Omental fat pad (tissue), 4 donors: ENCODE data around the gene CNGA4. TPM values are rescaled to one million over a fixed set of nuclear protein-coding genes. Genes with fewer than 3 reads are reported as not detected.

Experiments used
- ATAC-seq: fragments of 150-250 bp; one replicate; pipeline ENCODE4 v1.9.1; 2016; ENCODE audit warnings: mild to moderate bottlenecking, moderate library complexity; ENCODE audit not compliant: low FRiP score
- DNase-seq: peaks from one replicate; pipeline ENCODE4 v3.0.0-alpha.2; 2019; ENCODE audit warnings: low spot score
- CTCF ChIP-seq, 3 donors: fragments of 450-650 bp; IDR thresholded peaks; one replicate each; pipeline ENCODE4 v1.5.1; 2016 to 2017; ENCODE audit warnings: antibody characterized with exemption in 3 of 3, mild to moderate bottlenecking in 3 of 3, moderate library complexity in 2 of 3
- total RNA-seq, 4 donors: library from RNA; depleted of rRNA; stranded (reverse); fragments of >200 nt; gene quantifications; one replicate each; pipeline ENCODE4 v1.1.0, GENCODE V29; 2016

CNGA4 gene
- under 1 TPM in 1 of 4 donors, not detected in 3; 0.28 TPM for total RNA-seq

GRCh38 chr11:6238902-6239301 is at the start of gene CNGA4:
TSS of gene CNGA4 (plus strand) at chr11:6239089. CDS start at chr11:6239207, 118 bp downstream.
- DNase-seq: no peak
- no peak for TF ChIP-seq CTCF (IDR thresholded peaks at IDR 0.05)
- ATAC-seq: no peak

GRCh38 chr11:6191742-6192141 is 47.1 kb upstream of the CNGA4 start:
- TF ChIP-seq CTCF (IDR thresholded peaks at IDR 0.05): no peak
- ATAC-seq (no peak), DNase-seq (no peak)

GRCh38 chr11:6194065-6194581 is 44.8 kb upstream of the CNGA4 start:
- ATAC-seq: no peak
- no peak for TF ChIP-seq CTCF (IDR thresholded peaks at IDR 0.05)
- DNase-seq: no peak

DNA sequence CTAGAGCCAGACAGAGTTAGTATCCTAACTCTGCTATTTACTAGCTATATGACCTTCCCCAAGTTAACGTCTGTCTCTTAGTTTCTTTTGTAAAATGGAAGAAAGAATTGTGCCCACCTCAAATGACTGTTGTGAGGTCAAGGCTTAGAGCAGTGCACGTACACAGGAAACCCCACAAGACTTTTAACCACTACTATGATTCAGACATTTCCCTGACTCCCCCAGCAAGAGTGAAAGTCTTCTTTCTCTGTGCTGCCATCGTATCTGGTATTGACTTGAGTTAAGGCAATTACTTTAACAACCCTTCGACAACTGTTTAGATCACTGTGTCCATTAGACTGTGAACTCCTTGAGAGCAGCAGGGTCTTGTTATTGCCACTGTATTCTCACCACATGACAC is 42.5 kb upstream of the CNGA4 start:
- DNase-seq: no peak
- ATAC-seq: no peak
- no peak for TF ChIP-seq CTCF (IDR thresholded peaks at IDR 0.05)

GRCh38 chr11:6197466-6198200 is 41.3 kb upstream of the CNGA4 start:
- no peak for ATAC-seq
- DNase-seq: no peak
- TF ChIP-seq CTCF (IDR thresholded peaks at IDR 0.05): no peak

DNA sequence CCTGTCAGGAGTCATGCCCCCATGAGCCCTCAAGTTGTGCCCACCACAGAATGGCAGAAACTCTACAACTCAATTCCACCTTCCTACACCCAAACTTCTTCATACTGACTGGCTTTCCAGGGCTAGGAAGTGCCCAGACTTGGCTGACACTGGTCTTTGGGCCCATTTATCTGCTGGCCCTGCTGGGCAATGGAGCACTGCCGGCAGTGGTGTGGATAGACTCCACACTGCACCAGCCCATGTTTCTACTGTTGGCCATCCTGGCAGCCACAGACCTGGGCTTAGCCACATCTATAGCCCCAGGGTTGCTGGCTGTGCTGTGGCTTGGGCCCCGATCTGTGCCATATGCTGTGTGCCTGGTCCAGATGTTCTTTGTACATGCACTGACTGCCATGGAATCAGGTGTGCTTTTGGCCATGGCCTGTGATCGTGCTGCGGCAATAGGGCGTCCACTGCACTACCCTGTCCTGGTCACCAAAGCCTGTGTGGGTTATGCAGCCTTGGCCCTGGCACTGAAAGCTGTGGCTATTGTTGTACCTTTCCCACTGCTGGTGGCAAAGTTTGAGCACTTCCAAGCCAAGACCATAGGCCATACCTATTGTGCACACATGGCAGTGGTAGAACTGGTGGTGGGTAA is 39.6 kb upstream of the CNGA4 start, which contains the start of gene OR52W1:
TSS of gene OR52W1 (plus strand) at position 51 of the 637 bp plus-strand sequence. CDS start at position 51, 0 bp downstream.
- DNase-seq: no peak
- ATAC-seq: no peak

More for the DNA sequence above, 39.6 kb upstream of the CNGA4 start, which contains the start of gene OR52W1:
- TF ChIP-seq CTCF (IDR thresholded peaks at IDR 0.05): no peak
